ENCODE results near the gene RASGRF1.

GRCh38 chr15:79032656-79033055 is 57.9 kb downstream of the RASGRF1 start:
- no peak for TF ChIP-seq CREB1 (CRISPR knock-in tag; IDR thresholded peaks at IDR 0.05; ENCODE audit: low read depth)
- TF ChIP-seq CTCF (conservative IDR thresholded peaks at IDR 0.05; ENCODE audit: low read depth in 2 of 2), result no peak
- no peak for TF ChIP-seq EZH2 (IDR thresholded peaks at IDR 0.05; ENCODE audit: low read depth, unreplicated experiment)

Data from GM23338 (cell line).